ENCODE data around the gene UBAP2L.
"Not testable (repeated sequence)": the region's sequence is repeated elsewhere in the genome, so short reads cannot be mapped to it uniquely, and the experiment has no call there.

UBAP2L gene

DNA sequence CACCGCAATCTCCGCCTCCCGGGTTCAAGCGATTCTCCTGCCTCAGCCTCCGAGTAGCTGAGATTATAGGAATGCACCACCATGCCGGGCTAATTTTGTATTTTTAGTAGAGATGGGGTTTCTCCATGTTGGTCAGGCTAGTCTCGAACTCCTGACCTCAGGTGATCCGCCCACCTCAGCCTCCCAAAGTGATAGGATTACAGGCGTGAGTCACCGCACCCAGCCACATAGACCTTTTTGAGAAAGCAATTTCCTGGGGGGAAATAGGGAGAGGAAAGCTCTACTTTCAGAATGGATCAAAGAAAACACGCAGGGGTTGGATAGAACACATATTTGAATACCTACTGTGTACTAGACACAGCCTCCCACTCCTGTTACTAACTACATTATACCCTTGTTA is 15.0 kb upstream of the UBAP2L start:
- not testable (repeated sequence) for DNase-seq (ENCODE audit: low read depth)

DNA sequence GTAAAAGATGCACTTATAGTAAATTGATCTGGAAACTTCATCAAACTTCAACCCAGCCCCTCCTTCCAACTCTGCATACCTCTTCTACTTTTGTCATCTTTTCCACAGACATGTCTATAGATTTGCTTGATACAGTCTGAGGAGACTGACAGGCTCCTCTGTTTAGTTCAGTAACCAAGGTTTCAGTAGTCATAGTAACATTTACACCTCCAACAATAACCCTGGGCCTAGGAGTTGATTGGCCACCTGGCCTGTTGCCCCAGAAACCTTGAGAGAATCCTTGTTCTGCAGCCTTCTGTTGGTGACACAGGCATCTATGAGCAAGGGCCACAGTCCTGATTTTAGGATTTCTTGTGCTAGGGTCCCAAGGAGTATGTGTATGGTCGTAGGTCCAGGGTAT is 14.6 kb upstream of the UBAP2L start, which contains the start of gene CFAP141:
Gene CFAP141, minus strand, starts transcription at position 138 of the 400 bp plus-strand sequence. Its CDS starts 26 bp downstream, at position 112.
- DNase-seq (ENCODE audit: low read depth) = no peak

DNA sequence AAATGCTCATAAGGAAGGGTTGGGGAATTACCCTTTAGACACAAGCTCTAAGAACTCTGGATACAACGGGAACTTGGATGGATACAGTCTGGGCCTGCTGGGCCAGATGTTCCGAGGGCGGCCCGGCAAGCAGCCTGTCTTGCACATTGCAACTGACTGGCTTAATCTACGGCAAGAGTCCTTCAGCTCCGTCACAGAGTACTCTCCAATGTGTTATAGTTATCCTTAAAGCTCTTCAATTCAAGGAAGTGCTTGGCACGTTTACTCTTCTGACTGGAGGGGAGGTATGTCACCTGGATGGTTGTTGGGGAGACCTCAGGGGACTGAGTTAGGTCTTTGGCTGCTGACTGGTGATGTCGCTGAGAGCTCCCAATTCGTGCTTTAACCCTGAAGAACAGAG is 13.5 kb upstream of the UBAP2L start:
- DNase-seq (ENCODE audit: low read depth) = no peak

DNA sequence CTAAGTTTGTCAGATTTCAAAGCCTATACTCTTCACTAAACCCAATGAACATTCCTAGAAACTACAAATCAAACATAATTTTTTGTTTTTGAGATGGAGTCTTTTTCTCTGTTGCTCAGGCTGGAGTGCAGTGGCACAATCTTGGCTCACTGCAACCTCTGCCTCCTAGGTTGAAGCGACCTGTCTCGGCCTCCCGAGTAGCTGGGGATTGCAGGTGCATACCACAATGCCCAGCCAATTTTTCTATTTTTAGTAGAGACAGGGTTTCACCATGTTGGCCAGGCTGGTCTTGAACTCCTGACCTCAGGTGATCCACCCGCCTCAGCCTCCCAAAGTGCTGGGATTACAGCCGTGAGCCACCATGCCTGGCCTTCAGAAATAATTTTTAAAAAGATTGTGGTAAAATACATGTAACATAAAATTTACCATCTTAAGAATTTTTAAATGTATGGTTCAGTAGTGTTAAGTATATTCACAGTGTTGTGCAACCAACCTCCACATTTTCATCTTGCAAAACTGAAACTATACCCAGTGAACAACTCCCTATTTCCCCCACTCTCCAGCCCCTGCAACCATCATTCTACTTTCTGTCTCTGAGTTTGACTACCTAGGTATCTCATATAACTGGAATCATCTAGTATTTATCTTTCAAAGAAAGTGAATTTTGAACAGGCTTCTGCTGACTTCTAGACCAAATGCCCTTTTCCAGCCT is 11.9 kb upstream of the UBAP2L start:
- no peak for DNase-seq (ENCODE audit: low read depth)

DNA sequence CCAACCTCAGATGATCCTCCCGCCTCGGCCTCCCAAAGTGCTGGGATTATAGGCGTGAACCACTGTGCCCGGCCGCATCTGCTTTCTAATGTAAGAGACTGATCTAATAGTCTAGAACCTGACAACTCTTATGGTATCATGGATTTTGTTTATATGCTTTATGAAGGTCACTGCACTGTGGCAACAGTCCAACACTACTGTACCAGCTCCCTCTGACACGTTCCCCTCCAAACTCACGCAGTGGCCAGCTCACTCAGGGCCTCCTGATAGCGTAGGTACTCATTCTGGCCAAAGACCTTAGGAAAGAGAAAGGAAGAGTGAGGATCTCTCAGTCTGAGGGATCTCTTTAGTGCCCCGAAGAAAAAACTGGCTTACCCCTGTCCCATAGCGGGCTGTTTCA is 8.7 kb upstream of the UBAP2L start:
- no peak for DNase-seq (ENCODE audit: low read depth)

DNA sequence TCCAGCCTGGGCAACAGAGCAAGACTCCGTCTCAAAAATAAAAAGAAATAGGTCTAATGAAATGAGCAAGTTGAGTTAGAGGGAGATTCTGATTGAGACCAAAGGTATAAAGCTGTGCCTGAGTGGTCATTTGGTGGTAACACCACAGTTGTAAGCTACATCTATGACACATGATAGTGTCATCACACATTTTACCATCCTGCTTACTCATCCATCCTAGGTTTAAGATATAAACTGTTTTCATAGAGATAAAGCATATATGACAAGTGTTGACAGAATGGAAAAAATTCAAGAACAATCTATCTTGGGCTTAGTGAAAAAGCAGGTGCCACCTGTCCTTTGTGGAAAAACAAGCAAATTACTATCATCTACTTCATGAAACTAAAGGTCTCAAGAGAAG is 7.5 kb upstream of the UBAP2L start:
- DNase-seq (ENCODE audit: low read depth) = no peak

DNA sequence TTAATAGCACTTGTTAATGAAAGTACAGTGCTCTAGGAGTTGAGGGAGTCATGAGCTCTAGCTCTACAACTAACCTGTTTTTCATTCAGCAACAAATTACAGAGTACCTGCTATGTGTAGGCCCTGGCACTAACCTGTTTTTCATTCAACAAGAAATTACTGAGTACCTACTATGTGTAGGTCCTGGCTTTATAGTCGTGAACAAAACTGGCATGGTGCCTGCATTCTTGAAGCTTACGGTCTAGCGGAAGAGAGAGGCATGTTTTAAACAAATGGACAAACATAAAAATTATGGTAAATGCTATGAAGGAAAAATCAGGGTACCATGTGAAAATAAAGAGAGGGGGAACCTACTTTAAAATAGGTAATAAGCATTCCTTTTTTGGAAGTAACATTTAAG is 2.2 kb upstream of the UBAP2L start:
- no peak for DNase-seq (ENCODE audit: low read depth)

DNA sequence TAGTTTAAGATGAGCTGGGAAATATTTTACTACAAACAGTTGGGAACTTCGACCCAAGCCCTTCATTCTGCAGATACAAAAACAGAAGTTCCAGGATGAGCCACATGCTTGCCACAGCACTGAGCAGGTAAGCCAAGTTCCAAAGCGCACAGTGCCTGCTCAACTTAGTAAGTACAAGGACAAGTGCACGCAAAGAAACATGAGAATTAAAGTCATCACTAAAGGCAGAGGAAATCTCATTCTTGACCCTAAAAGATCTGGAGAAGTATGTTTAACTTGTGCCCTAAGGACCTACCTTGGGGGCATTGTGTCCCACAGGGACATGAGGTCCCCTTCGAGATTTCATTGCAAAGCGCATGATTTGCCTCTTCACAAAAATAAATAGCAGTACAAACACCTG is 1.2 kb upstream of the UBAP2L start:
- no peak for DNase-seq (ENCODE audit: low read depth)

DNA sequence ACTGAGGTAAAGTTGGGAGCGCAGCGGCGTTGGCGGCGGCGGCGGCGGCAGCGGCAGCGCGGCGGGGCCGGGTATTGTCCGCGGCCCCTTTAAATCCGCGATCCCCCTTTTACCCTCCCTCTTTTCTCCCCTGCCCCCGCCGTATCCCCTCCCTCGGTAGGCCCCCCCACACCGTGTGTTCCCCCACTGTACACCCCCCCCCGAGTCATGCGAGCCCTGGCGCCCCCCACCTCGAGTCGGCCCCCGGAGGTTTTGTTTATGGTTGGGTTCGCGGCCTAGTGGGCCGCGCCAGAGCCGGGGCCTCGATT is 169 bp downstream of the UBAP2L start:
- no peak for DNase-seq (ENCODE audit: low read depth)

DNA sequence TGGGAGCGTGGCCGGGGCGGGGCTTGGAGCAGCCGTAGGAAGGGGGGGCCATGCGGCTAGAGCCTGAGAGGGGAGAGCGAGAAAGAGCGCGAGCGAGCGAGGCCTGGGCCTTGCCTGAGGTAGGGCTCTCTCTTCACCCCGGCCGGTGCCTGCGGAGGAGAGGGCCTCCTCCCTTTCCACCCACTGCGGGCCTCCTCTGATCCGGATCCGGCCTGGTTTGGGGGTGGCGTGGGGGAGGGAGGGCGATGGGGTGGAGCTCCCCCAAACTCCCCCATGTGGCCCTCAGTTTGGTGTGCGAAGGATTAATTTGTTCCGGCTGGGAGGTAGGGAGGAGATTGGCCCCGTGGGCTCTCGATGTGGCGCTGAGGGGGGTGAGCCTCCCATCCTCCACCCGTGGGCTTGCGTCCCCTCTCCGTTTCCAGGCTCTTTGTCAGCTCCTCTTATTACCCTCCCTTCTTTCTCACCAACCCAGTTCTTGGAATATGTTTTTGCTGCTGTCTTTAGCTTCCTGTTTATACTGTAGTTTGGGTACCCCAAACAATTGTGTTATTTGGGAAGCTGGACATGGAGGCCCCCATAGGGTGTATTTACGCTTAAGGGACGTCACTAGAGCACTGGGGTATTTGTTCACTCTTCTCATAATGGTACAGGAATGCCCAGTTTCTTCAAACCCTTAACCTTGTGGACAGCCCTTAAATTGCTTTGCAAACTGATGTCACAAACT is 685 bp downstream of the UBAP2L start:
- DNase-seq (ENCODE audit: low read depth) = peak; percentile 55

DNA sequence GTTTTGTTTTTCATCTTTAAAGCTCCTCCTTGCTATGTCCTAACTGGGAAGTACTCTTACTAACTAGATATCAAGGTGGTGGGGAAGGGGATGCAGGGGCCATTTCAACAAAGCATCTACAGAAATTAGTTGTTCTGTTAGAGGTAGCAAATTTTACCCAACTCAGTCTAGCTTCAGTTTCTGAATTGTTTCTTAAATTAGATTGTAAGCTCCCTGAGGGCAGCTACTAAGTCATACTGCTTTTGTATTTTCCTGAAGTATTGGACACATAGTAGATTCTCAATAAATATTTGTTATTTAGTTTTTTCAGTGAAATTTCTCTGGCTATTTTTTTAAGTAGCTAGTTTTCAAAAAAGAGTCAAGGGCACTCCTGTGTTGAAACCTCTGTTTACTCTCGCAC is 1.8 kb downstream of the UBAP2L start:
- no peak for DNase-seq (ENCODE audit: low read depth)

DNA sequence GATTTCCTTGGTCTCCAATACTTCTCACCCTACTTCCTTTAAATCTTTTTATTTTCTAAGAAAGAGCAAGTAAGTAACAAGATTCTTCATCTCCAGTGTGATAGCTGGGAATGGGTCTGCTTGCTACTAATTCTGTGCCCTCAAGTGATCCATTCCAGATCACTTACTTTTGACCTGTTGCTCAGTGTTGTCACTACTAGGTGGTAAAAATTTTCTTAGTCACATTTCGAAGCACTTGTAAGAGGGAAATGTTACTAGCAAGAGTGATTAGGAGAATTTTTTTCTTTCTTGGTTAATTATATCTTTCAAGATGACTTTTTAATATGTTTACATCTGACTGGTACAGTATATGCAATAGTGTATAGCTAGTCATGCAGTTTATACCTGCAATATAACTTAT is 2.2 kb downstream of the UBAP2L start:
- no peak for DNase-seq (ENCODE audit: low read depth)

DNA sequence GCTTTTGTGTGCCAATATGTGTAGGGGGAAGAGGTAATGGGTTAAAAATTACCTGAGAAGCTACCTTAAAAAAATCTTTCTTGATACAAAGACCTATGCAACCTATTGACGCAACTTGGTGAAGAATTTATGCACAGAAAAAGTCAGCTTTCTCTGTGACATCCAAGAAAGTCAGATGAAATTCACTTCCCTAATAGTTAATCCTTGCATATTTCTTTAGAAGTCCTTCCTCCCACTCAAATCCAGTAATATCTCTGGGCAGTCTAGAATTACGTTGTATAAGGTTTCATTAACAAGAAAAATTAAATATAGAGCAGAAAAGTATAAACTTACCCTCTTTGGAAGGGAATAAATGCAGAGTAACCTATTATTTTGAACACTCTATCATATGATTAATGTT is 2.9 kb downstream of the UBAP2L start:
- no peak for DNase-seq (ENCODE audit: low read depth)

DNA sequence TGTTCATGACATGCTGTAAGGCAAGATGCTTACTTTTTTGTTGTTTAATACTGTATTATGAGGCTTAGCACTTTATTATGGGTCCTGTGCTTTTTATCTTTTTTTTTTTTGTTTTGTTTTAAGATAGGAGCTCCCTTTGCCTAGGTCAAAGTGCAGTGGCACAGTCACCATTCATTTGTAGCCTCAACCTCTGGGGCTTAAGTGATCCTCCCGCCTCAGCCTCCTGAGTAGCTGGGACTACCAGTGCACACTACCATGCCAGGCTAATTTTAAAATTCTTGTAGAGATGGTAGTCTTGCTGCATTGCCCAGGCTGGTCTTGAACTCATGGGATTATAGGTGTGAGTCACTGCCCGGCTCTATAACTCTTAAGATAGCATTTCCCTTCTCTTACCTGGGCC is 4.6 kb downstream of the UBAP2L start:
- DNase-seq (ENCODE audit: low read depth) = no peak

DNA sequence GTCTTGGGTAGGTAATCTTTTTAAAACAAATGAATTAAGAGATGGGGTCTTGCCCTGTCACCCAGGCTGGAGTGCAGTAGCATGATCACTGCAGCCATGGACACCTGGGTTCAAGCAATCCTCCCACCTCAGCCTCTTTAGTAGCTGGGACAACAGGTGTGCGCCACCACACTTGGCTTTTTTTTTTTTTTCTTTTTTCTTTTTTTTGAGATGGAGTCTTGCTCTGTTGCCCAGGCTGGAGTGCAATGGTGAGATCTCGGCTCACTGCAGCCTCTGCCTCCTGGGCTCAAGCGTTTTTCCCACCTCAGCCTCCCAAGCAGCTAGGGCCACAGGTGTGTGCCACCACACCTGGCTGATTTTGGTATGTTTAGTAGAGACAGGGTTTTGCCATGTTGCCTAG is 10.4 kb downstream of the UBAP2L start:
- DNase-seq (ENCODE audit: low read depth) = not testable (repeated sequence)

DNA sequence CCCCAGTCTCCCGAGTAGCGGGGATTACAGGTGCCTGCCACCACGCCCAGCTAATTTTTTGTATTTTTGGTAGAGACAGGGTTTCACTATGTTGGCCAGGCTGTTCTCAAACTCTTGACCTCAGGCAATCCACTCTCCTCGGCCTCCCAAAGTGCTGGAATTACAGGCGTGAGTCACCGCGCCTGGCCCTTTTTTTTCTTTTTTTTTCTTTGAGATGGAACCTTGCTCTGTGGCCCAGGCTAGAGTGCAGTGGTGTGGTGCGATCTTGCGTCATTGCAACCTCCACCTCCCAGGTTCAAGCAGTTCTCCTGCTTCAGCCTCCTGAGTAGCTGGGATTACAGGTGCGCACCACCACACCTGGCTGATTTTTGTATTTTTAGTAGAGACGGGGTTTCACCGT is 12.4 kb downstream of the UBAP2L start:
- not testable (repeated sequence) for DNase-seq (ENCODE audit: low read depth)

DNA sequence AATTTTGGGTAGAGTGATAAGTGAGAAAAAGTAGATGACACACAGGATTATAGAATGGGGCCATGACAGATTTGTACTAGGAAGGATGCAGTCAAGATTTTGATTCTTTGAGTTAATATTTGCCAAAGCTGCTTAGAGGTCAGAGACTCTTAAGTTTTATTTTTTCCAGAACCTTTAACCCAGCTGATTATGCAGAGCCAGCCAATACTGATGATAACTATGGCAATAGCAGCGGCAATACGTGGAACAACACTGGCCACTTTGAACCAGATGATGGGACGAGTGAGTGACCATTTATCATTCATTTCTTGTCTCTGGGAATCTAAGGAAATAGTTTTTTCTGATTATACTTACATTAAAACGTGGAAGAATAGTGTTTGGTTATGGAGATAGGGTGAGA is 16.1 kb downstream of the UBAP2L start:
- no peak for DNase-seq (ENCODE audit: low read depth)

DNA sequence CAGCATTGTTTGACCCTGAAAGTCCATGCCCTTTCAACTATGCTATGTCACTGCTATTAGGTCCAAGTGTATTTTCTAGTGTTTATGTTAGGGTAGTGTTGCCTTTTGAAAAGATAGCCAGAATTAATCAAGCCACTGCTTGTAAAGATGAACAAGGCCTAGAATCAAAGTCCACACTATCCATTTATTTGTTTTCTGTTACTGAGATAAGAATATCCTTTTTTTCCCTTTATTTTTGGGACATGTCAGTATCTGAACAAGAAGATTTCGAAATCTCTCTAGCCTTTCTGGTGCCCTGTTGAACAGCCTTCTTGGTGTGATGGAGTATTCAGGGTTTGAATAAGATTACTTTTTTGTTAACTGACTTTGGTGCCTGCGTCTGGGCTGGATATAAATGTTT is 16.7 kb downstream of the UBAP2L start:
- no peak for DNase-seq (ENCODE audit: low read depth)

DNA sequence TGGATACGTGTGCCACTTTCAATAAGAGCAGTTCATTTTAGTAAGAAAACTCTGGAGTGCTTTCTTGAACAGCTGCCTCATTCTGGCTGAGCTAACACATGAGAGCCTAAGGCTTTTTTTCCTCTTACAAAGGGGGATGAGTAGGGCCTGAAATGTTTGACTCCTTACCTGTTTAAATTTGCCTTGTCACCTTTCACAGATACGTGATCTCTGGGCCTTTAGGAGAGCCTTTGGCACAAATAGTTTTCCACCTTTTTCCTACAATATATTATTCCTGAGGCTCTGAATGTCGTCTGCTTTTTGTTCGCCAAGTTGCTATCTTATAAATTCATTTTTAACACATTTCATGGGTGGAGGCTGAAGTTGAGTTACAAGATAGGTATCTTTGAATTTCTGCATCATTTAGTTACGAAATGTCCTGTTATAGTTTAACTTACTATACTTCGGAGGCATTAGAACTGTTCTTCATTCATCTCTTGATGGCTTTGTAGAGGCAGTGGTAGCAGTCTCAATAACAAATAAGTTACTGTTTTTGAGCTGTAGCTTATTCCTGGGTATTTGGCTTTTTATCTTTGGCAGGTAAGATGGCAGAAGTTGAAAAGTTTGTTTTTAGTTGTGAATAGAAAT is 17.2 kb downstream of the UBAP2L start:
- no peak for DNase-seq (ENCODE audit: low read depth)

DNA sequence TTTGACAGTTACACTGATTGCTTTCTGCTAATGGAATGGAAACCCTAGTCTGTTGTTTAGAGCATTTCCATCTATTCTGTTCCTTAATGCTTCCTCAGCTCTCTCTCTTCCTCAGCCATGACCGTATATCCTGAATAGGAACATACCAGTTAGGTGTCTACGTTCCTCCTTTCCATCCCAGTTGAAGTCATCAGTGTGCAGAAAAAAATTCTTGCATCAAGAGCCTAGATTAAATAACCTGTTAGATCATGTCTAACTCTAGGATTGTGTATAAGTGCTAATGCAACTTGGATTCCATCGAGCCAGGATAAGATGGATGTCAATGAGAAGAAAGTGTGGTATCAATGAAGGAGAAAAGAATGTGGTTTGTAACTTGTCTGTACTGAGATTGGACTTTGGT is 18.7 kb downstream of the UBAP2L start:
- no peak for DNase-seq (ENCODE audit: low read depth)

DNA sequence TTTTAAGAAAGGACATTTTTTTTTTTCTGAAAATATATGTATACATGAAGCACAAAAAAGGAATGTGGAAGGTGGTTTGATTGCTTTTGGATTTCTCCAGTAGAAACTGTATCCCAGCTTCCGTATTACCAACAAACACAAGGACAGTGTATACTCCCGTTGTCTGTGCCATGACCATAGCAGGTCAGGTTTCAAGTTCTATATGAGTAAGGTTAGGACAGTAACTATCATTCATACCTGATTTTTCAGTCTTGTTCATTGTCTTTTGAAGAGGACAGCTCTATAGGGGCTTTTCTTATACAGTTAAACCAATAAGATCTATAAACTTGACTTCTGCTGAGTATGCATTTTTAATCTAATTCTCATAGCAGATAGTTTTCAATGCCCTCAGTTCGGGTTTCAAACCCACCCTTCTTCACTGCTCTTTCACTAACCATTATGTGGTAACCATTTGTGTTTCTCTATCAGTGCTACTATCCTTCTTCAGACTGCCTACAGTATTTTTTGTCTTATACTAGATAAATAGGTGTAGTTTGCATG is 19.6 kb downstream of the UBAP2L start:
- no peak for DNase-seq (ENCODE audit: low read depth)

DNA sequence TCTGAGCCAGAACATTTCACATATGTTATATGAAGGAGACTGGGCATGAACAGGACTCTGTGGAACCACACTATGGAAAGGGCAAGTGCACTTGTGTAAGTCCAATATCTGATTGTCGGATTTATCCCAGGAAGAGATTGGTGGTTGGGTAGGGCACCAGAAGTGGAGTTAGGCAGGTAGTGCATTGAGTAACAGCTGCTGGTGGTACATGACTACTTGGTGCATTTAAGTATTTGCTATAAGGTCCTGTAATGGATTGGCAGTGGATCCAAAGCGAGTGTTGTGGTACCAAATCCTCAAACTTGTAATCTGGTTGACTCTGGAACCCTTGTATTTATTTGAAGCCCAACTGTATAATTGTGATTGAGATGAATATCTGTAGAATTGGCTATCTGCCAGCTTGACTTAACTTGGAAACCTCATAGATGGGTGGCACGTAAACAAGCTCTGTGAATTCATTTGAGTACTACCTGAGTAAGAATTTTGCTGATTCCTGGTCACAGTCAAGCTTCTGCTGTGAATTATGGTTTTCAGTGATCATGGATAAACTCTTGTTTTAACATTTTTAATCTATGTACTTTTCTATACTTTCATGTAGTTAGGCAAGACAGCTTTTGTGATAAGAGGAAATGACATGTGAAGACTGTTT is 21.1 kb downstream of the UBAP2L start:
- no peak for DNase-seq (ENCODE audit: low read depth)

DNA sequence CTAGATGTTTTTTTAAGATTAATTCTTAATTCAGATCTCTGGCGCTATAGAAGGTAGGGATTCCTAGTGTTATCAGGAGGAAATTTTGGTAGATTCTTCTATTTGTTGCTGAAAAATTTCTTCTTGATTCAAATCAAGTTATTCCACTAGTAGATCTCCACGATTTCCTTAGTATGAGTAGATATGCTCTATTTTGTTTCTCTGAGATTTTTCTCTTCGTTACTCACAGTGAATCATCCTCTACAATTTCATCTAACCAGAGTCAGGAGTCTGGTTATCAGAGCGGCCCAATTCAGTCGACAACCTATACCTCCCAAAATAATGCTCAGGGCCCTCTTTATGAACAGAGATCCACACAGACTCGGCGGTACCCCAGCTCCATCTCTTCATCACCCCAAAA is 32.9 kb downstream of the UBAP2L start:
- DNase-seq (ENCODE audit: low read depth) = no peak

Data from activated T-cell treated with anti-CD3 and anti-CD28 coated beads for 1 hour (primary cell).